RWPE2 (cell line): ENCODE results near the gene TNFSF13B.

Experiments
- ATAC-seq: fragments of 200-7000 bp; cut with Tn5 transposase; 3 replicates; pipeline ENCODE4 v1.9.1; 2021; ENCODE audit warnings: low read depth
- DNase-seq: peaks from one replicate; pipeline ENCODE4 v3.0.0-alpha.2; 2020; ENCODE audit warnings: low spot score
- H3K27ac ChIP-seq: fragments of 450-650 bp; 2 replicates; pipeline ENCODE4 v1.5.1; 2017; ENCODE audit warnings: mild to moderate bottlenecking; ENCODE audit not compliant: poor library complexity, severe bottlenecking
- H3K27me3 ChIP-seq: fragments of 250-450 bp; sonication (Bioruptor Pico); 2 replicates; pipeline ENCODE4 v1.5.1; 2021; ENCODE audit warnings: mild to moderate bottlenecking, moderate library complexity; ENCODE audit not compliant: insufficient read depth, poor library complexity, severe bottlenecking
- H3K36me3 ChIP-seq: fragments of 250-450 bp; sonication (Bioruptor Pico); 2 replicates; pipeline ENCODE4 v1.5.1; 2020; ENCODE audit warnings: low read depth, mild to moderate bottlenecking, moderate library complexity
- H3K4me1 ChIP-seq: fragments of 250-450 bp; sonication (Bioruptor Pico); 2 replicates; pipeline ENCODE4 v1.5.1; 2021; ENCODE audit warnings: mild to moderate bottlenecking, moderate library complexity; ENCODE audit not compliant: insufficient read depth, poor library complexity, severe bottlenecking
- H3K4me3 ChIP-seq: fragments of 250-450 bp; sonication (Bioruptor Pico); 2 replicates; pipeline ENCODE4 v1.5.1; 2021; ENCODE audit warnings: mild to moderate bottlenecking, moderate library complexity; ENCODE audit not compliant: severe bottlenecking
- H3K9me3 ChIP-seq: fragments of 250-450 bp; sonication (Bioruptor Pico); 2 replicates; pipeline ENCODE4 v1.5.1; 2021; ENCODE audit warnings: mild to moderate bottlenecking, moderate library complexity; ENCODE audit not compliant: severe bottlenecking
- TF ChIP-seq, protein P1 (sequence below): fragments of 450-650 bp; IDR thresholded peaks from one replicate; pipeline ENCODE4 v1.5.1; 2017; ENCODE audit warnings: mild to moderate bottlenecking, moderate library complexity; ENCODE audit not compliant: poor library complexity, severe bottlenecking

TNFSF13B gene

DNA sequence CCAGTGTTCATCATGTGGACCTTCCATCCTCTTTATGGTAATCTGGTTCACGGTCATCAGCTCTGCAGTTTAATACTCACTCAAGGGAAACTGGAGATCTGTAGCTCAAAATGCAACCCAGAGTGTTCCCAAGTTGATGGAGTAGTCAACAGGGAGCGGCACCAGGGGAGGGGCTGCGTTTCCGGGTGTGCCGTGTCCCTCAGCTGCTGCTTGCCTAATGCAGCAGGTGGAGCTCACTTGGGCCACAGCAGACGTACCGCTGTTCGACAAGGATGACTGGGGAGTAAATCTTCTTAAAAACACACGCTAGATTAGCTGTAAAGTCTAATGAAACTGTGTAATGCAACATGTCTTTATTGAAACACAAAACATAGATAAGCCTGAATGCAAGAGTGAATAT is 81.1 kb downstream of the TNFSF13B start:
- DNase-seq (no peak), ATAC-seq (no peak)
- Histone ChIP-seq H3K27ac (no peak overlapping the region), H3K4me3 (no peak overlapping the region), H3K27me3 (peaks cover 34% of the 10 kb centered on the region), H3K9me3 (no peaks in the 10 kb centered on the region), H3K36me3 (no peaks in the 10 kb centered on the region), H3K4me1 (no peaks in the 10 kb centered on the region)
- TF ChIP-seq, protein P1, sequence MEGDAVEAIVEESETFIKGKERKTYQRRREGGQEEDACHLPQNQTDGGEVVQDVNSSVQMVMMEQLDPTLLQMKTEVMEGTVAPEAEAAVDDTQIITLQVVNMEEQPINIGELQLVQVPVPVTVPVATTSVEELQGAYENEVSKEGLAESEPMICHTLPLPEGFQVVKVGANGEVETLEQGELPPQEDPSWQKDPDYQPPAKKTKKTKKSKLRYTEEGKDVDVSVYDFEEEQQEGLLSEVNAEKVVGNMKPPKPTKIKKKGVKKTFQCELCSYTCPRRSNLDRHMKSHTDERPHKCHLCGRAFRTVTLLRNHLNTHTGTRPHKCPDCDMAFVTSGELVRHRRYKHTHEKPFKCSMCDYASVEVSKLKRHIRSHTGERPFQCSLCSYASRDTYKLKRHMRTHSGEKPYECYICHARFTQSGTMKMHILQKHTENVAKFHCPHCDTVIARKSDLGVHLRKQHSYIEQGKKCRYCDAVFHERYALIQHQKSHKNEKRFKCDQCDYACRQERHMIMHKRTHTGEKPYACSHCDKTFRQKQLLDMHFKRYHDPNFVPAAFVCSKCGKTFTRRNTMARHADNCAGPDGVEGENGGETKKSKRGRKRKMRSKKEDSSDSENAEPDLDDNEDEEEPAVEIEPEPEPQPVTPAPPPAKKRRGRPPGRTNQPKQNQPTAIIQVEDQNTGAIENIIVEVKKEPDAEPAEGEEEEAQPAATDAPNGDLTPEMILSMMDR: no peak

DNA sequence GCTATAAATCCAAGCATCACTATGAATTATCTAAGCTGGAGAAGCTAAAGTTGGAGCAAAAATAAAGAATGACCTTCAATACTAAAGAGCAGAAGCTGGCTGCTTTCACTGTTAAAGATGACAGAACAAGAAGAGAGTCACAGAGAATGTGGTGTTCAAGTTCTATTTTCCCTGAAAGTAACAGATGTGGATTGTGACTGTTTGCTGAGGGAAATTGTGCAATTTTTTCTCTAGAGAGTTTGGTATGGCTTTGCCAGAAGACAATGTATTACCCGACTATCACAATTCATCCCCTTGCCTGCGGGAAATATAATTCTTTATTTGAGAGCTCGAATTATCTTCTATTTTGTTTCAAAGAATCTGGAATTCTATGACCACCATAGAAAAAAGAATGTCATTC is 83.1 kb downstream of the TNFSF13B start:
- H3K4me3 ChIP-seq: no peak overlapping the region
- no peaks in the 10 kb centered on the region for H3K36me3 ChIP-seq

DNA sequence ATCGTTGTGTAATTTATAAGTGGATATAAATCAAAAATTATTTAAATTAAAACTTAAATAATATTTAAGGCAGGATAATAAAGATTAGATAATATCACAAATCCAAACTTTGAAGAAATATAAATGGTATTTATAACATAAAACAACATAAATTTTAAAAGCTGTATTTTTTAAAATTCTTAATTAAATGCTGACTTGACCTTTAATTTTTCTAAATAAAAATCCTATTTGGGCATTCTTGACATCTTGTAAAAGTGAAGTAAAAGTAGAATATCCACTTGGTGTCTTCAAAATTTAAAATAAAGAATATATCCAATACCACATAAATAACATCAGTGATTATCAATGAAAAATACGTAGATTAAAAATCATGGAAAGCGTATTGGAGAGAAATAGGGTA is 87.7 kb downstream of the TNFSF13B start:
- H3K27ac ChIP-seq: no peak overlapping the region
- no peak overlapping the region for H3K4me3 ChIP-seq
- H3K9me3 ChIP-seq: no peaks in the 10 kb centered on the region
- H3K27me3 ChIP-seq: peaks cover 26% of the 10 kb centered on the region
- H3K36me3 ChIP-seq: no peaks in the 10 kb centered on the region
- TF ChIP-seq, protein P1: no peak
- H3K4me1 ChIP-seq: no peaks in the 10 kb centered on the region
- DNase-seq (no peak), ATAC-seq (no peak)

More for the DNA sequence above, 83.1 kb downstream of the TNFSF13B start:
- ATAC-seq (no peak), DNase-seq (no peak)
- H3K4me1 ChIP-seq: no peaks in the 10 kb centered on the region
- H3K9me3 ChIP-seq: no peaks in the 10 kb centered on the region
- peaks cover 27% of the 10 kb centered on the region for H3K27me3 ChIP-seq
- TF ChIP-seq, protein P1: no peak
- H3K27ac ChIP-seq: no peak overlapping the region
